Stimulated activated CD4-positive, alpha-beta T cell treated with anti-CD3 and anti-CD28 coated beads, Interleukin-4, amount 100 ng/mL, for 4 hours (primary cell): ENCODE measurements around the gene CDH23.
A peak's percentile ranks its signal among the peaks of the same experiment; 100 is the strongest.

Experiments
- DNase-seq, 2 experiments: peaks; one replicate each; pipeline ENCODE4 v3.0.0-alpha.2; 2020

CDH23 gene

DNA sequence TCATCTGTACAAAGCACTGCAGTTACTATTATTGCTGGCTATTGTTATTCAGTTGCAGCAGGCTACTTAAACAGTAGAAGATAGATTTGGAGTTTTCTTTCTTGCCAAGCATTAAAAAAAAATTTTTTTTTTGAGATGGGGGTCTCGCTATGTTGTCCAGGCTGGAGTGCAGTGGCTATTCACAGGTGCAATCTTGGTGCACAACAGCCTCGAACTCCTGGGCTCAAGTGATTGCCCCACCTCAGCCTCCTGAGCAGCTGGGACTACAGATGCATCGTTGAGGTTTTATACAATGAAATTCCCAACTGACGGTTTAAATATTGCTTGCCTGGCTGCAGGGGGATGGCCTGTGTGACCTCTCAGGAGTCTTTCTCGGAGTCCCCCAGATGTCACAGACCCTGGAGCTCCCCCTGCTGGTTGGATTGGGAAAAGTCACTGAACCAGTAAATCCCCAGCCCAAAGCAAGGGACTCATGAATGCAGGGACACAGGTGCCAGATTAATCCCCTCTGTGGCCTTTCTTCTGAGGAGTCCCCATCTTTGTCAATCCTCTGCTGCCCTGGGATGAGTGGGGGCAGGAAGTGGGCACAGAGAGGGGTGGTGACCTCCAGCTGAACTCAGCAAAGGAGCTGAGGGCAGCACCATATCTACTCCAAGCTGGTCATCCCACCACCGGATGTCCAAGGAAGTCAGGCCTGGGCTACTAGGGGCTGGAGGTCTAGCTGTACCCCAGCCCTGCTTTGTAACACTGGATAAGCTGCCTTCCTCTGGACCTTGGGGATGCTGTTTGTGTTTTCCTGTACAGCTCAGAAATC is 173.3 kb downstream of the CDH23 start:
- peak; percentile 65 to 76 for DNase-seq

DNA sequence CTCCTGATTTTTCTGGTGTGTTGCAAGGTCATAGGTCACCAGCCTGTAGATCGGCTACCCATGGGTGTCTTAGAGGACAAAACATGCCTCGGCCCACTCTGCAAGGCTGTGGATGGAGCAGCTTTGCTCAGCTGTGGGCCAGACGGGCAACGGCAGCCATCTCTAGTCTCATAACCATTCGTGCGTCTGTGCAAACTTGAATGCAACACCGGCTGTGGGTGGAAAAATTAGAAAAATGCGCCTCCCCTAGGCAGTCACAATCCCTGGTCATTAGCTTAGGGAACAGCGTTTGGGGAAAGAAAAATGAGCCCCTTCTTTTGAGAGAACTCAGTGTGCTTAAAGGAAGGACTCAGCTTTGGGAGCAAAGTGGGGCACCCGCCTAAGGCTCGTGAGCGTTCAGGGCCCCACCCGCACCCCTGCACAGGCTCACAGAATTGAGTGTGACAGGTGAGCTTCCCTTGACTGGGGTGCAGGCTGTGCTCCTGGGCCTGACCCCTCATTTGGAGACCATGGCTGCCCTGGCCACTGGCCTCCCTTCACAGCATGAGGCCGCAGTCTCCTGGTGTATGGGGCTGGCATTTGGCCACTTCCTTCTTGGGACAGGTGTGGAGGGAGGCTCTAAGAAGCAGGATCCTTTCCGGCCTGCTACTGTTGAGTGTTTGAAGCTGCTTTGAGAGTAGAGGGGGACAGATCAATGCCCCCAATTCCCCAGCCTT is 174.9 kb downstream of the CDH23 start:
- DNase-seq: no peak

DNA sequence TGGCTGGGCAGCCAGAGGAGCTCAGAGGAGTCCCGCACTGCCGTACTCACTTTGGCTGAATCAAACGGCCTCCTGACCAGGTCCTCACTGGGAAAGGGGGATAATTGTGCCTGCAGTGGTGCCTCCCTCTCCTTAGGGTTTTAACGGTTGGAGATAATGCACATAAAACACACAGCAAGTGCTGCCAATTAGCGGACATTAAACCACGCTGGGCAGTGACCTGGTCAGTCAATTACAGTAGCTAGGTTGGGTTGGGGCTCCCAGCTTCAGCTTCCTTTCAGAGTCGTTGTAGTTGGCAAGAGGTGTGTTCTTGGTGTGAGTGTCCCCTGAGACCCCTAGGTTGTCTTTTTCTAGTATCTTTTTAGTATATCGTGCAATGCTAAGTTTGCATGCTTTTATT is 176.2 kb downstream of the CDH23 start:
- DNase-seq: no peak

GRCh38 chr10:71573562-71574518 is 177.1 kb downstream of the CDH23 start:
- DNase-seq: no peak

GRCh38 chr10:71575451-71575850 is 178.7 kb downstream of the CDH23 start:
- no peak for DNase-seq

DNA sequence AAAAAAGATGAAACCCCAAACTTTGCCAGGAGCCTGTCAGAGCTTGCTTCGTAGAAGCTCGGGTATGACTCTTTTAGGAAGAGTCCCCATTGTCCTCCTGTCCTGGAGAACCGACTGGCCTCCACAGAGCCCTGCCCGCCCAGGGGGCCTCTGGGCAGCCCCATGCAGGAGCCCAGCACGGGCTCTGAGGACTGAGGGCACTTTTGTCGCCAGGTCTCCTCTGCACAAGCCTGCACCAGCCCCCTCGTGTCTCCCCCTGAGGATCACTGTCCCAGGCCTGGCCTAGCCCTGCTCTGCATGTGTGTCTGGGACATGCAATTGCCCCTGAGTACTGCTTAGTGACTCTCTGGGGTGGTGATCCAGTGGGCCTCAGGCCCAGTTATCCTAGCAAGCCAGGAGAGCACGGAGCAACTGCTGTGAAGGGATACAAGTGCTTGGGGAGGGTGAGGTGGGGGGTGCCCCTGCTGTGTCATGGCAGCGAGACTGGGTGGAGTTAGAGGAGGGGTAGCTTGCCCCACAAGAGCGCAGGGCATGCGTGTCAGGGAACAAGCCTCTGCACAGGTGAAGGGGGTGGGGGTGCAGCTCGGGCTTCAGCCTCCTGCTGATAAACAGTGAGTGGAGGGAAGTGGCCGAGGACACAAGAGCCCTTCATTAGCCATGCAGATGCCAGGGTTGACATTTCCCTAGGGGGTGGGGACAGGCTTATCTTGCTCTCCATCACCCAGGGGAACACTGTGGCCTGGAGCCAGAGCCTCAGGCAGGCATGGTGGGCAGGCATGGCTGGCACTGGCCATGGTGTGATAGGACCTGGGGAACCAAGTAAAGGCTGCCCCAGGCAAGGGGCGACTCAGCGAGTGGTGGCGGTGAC is 179.4 kb downstream of the CDH23 start:
- no peak for DNase-seq

DNA sequence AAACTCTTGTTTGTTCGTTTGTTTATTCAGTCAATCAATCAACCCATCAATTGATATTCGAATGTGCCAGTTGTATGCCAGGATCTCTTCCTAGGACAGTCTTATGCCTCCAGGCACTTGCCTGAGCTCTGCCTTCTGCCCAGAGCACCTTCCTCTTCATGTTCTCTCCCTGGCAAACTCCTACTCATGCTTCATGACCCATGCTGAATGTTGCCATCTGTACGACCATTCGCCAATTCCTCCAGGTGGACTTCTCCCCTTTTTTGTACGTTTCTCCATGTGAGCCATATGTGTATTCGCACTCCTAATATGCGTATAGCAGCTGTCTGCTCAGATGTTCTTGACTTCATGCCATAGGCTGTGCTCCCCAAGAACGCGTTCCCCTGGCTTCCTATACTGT is 180.1 kb downstream of the CDH23 start:
- DNase-seq: no peak

DNA sequence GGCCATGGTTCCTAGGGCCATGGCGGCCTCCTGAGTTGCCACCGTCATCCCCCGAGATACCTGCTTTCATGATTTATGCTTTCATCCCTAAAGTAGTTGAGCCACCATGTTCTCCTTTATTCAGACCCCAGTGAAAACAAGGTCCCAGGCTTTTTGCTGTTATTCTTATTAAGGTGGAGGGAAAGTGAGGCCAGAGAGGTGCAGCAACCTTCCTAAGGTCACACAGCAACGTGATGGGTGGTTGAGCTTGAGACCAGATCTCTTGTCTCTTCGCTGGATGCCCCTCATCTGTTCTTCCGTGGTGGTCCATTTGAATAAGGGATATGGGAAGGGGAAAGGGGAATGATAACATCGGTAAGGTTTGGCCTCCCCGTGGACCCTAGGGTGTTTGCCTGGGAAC is 180.6 kb downstream of the CDH23 start:
- DNase-seq: no peak

GRCh38 chr10:71578069-71578468 is 181.3 kb downstream of the CDH23 start:
- DNase-seq: no peak

- no peak for DNase-seq
Measured at GRCh38 chr10:71579668-71580067, 182.9 kb downstream of the CDH23 start.

DNA sequence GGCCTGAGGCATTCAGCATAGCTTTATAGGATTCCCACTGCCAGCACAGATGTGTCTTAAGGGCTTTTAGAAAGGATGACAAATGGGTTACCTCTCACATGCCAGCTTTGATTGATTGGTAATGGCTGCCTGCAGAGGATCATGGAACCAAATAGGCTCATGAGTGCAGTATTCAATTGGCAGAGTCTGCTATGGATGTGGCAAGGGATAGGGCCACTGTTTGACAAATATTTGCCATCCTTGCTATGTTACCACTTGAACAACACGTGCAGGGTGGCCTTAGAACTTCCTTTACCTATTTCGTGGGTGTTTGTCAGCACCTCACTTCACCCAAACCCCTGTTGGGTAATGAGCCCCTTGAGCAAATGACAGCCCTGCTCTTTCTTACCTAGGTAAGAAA is 183.7 kb downstream of the CDH23 start:
- DNase-seq: no peak

DNA sequence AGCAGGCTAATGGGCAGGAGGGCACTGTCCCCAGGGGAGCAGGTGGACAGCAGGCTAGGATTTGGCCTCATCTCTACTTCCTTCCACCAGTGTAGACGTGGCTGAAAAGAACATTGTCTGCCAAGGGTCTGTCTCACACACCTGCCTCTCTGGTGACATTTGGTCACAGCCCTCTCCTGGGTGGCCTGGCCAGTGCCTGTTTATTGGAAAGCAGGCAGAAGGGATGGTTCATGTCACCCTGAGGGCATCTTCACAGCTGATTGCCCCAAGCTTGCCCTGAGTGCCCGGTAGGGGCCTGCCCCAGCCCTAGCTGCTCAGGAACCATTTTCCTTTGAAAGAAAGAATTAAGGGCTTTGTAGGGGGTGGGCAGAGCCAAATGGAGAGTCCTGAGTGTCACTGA is 184.2 kb downstream of the CDH23 start:
- DNase-seq: no peak

DNA sequence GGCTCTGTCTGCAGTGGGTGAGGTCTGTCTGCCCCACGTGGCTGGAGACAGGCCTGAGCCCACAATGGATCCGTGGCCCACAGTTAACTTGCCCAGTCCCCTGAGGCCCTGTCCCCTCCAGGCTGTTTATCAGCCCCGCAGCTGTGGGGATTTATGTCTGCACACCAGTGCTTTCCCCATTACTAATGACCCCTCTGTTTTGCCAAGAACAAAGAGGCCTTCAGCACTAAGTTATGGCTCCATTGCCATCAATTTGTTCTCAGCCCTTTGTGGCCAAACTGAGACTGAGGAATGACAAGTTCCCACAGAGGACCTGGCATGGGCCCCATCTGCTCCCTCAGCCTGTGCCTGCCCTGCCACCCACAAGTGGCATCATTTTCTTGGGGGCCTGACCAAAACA is 184.7 kb downstream of the CDH23 start:
- DNase-seq: no peak

GRCh38 chr10:71582019-71582418 is 185.3 kb downstream of the CDH23 start:
- no peak for DNase-seq

GRCh38 chr10:71582506-71583475 is 186.1 kb downstream of the CDH23 start:
- no peak for DNase-seq

DNA sequence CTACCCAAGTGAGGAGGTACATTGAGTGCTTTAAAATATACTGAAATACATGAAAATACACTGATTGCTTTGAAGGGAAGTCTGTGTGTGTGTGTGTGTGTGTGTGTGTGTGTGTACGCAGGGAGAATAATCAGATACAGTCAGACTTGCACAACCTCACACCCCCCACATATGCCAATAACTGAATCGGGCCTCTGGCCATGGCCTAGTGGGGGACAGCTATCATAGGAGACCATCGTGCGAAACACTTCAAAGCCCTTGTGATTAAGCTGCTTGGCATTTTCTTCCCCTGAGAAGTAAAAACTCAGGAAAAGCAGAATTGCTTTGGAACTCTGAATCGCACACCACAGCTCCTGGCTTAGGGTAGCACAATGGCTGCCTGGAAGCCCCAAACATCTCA is 187.7 kb downstream of the CDH23 start:
- DNase-seq: no peak

- no peak for DNase-seq
Measured at GRCh38 chr10:71584902-71585563, 188.3 kb downstream of the CDH23 start.

DNA sequence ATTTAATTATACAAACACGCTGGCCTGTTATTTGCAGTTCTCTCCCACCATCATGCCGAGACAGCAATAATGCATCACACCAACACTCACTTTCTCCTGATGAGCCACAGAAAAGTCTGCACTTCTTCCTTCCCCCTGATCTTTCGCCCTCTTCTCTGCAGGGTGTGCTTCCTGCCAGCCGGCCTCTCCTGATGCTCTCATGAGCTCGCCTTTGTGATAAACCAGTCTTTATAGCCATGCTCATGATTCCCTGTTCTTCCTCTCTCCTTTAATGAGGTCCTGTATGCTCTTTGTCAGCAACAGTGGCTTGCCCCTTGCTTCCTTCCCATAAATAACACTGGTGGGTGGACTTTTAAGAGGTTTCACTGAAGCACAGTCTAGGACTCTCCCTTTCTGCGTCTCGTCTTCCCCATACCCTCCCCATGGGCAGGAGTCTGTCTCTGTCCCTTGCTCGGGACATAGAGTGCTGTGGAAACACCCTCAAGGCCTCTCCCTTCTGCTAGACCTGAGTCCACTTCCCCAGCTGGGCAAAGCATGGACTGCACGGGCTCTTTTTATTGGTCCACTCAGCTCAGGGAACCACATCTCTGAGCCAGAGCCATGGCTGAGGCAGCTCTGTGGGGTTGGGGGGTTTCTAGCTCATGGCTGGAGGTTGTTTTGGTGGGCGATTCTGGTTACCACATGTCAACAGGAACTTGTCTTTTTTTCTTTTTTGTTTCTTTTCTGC is 189.0 kb downstream of the CDH23 start:
- no peak for DNase-seq

DNA sequence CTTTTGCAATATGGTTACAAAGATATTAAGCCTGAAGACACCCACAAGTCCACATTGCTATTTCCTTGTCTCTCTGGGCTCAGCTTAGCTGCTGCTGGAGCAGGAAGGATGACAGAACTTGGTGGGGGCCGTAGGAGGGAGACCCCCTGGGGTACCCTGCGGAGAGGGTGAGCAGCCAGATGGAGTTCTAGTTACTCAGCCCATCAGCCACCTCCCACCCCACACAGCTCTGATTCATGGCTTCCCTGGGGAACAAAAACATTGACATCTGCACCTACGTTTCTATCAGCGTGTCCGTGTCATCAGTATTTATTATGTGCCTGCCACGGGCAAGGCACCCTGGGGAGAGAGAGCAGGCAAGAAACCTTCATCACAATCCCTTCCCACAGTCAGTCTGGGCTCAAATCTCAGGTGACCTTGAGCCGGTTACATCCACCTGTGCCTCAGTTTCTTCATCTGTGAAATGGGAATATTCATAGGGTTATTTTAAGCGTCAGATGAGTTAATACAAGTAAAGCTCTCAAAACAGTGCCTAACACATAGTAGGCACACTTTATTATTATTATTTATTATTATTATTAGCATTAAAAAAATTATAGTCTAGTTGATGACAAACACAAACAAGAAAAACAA is 191.3 kb downstream of the CDH23 start:
- no peak for DNase-seq
